GM12875 (cell line): ENCODE results near the gene OR5K1.
A peak's percentile ranks its signal among the peaks of the same experiment; 100 is the strongest.

Experiments
- H3K4me3 ChIP-seq: one replicate; pipeline ENCODE4 v1.5.1; 2011; ENCODE audit warnings: low read depth, low read length, control low read depth
- TF ChIP-seq, protein P1 (sequence below): IDR thresholded peaks from 2 replicates; pipeline ENCODE4 v1.5.1; 2011; ENCODE audit warnings: low read depth, mild to moderate bottlenecking, control low read depth, inconsistent platforms, low read length, moderate library complexity, borderline replicate concordance; ENCODE audit not compliant: insufficient read depth

Gene OR5K1

GRCh38 chr3:98513091-98513511, 50.1 kb downstream of the OR5K1 start:
- TF ChIP-seq, protein P1, sequence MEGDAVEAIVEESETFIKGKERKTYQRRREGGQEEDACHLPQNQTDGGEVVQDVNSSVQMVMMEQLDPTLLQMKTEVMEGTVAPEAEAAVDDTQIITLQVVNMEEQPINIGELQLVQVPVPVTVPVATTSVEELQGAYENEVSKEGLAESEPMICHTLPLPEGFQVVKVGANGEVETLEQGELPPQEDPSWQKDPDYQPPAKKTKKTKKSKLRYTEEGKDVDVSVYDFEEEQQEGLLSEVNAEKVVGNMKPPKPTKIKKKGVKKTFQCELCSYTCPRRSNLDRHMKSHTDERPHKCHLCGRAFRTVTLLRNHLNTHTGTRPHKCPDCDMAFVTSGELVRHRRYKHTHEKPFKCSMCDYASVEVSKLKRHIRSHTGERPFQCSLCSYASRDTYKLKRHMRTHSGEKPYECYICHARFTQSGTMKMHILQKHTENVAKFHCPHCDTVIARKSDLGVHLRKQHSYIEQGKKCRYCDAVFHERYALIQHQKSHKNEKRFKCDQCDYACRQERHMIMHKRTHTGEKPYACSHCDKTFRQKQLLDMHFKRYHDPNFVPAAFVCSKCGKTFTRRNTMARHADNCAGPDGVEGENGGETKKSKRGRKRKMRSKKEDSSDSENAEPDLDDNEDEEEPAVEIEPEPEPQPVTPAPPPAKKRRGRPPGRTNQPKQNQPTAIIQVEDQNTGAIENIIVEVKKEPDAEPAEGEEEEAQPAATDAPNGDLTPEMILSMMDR, result no peak
- H3K4me3 ChIP-seq, result no peak overlapping the region

DNA sequence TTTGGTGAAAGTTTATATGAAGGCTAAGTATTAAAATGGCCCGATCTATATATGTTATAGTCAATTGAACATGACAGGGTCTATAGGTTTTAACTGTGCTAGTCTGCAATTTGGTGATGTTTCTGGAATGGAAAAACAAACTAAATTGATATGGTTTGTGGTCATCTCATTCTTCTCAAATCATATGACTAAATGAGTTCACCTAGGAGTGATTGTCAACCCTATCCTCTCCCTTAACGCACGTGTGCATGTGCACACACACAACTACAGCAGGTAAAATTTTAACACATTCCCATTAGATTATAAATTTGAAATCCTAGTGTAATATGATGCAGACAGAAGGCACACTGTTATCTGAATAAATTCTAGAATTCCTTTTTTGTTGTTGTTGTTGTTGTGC, 50.7 kb downstream of the OR5K1 start:
- H3K4me3 ChIP-seq, result no peak overlapping the region
- TF ChIP-seq, protein P1, result no peak

DNA sequence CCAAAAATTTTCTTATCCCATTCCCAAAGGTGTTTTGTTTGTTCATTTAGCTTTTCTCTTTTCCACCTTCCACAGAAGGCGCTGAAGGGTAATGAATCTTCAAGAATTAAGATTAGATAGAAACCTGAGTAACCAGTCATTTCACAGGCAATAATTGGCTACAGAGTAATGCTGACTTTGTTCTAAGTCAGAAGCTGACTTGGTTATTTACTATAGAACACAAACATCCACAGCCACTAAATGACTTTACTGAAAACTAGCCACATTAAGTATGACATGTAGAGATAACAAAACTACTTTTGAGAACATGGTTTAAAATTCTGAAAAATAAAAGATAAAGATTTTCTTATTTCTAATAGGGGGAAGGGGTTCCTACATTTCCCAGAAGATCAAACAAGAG, 51.9 kb downstream of the OR5K1 start:
- H3K4me3 ChIP-seq, result no peak overlapping the region
- TF ChIP-seq, protein P1, result no peak

- TF ChIP-seq, protein P1, result no peak
- no peak overlapping the region for H3K4me3 ChIP-seq
Measured at GRCh38 chr3:98518816-98519215, 55.8 kb downstream of the OR5K1 start.

DNA sequence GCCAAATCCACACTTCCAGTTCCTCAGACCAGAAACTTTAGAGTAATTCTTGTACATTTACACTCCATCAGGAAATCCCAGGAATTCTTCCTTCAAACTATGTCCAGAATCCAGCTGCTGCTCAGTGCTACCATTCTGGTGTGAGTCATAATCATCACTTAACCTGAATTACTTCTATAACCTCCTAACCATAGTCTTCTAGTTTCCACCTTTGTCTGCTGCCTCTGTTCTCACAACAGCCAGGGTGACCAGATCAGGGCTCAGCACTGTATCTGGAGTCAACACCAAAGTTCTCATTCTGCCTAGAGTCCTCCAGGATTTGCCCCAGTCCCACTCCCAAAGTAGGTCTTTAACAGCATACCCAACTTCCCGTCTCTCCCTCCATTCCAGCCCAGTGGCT, 56.4 kb downstream of the OR5K1 start:
- no peak overlapping the region for H3K4me3 ChIP-seq

GRCh38 chr3:98521897-98522543, 59.0 kb downstream of the OR5K1 start:
- H3K4me3 ChIP-seq, result peak overlapping the region; percentile 82
- TF ChIP-seq, protein P1, result no peak

More for the DNA sequence above, 56.4 kb downstream of the OR5K1 start:
- TF ChIP-seq, protein P1, result no peak
